GM06990 (cell line): ENCODE data around the gene NPAS3.

Source experiments
- DNase-seq: peaks from one replicate; pipeline ENCODE4 v3.0.0-alpha.2; 2011; ENCODE audit not compliant: insufficient read length; ENCODE audit errors: extremely low read depth
- H3K27me3 ChIP-seq: replicated peaks from 2 replicates; pipeline ENCODE4 v1.6.0; 2011; ENCODE audit warnings: low read length; ENCODE audit not compliant: control insufficient read depth, insufficient read depth
- H3K36me3 ChIP-seq: 2 replicates; pipeline ENCODE4 v1.5.1; 2011; ENCODE audit warnings: low read length; ENCODE audit not compliant: control insufficient read depth, insufficient read depth
- H3K4me3 ChIP-seq: replicated peaks from 2 replicates; pipeline ENCODE4 v1.5.1; 2011; ENCODE audit warnings: low read depth, mild to moderate bottlenecking, control low read depth, low read length
- TF ChIP-seq, protein P1 (sequence below): IDR thresholded peaks from 2 replicates; pipeline ENCODE4 v1.5.1; 2011; ENCODE audit warnings: low read length, control low read depth, mild to moderate bottlenecking, inconsistent platforms; ENCODE audit not compliant: insufficient read depth, poor library complexity, severe bottlenecking

NPAS3 gene

DNA sequence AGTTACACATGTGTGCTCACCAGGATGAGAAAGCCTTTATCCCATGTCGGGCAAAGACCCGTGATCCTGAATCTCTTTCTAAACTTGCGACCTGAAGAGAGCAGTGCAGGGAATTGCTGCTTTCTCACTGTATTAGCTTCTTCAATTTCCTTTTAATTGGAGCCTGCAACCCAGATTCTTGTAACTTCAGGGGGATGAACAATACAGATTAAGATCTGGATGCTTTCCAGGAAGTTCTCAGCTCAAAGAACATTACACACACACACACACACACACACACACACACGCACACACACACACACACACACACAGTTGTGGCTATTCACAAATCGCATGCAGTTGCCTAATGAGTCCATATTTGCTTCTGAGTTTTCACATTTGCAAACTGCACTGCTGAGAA, 268.3 kb downstream of the NPAS3 start:
- TF ChIP-seq, protein P1, sequence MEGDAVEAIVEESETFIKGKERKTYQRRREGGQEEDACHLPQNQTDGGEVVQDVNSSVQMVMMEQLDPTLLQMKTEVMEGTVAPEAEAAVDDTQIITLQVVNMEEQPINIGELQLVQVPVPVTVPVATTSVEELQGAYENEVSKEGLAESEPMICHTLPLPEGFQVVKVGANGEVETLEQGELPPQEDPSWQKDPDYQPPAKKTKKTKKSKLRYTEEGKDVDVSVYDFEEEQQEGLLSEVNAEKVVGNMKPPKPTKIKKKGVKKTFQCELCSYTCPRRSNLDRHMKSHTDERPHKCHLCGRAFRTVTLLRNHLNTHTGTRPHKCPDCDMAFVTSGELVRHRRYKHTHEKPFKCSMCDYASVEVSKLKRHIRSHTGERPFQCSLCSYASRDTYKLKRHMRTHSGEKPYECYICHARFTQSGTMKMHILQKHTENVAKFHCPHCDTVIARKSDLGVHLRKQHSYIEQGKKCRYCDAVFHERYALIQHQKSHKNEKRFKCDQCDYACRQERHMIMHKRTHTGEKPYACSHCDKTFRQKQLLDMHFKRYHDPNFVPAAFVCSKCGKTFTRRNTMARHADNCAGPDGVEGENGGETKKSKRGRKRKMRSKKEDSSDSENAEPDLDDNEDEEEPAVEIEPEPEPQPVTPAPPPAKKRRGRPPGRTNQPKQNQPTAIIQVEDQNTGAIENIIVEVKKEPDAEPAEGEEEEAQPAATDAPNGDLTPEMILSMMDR = no peak
- H3K27me3 ChIP-seq = no peaks in the 10 kb centered on the region

GRCh38 chr14:33207467-33208017, 268.9 kb downstream of the NPAS3 start:
- DNase-seq = no peak

More for the DNA sequence above, 268.3 kb downstream of the NPAS3 start:
- no peak for DNase-seq
- no peaks in the 10 kb centered on the region for H3K36me3 ChIP-seq
- H3K4me3 ChIP-seq = no peak overlapping the region

GRCh38 chr14:33210311-33210710, 271.6 kb downstream of the NPAS3 start:
- no peak for DNase-seq
- Histone ChIP-seq H3K36me3 (no peaks in the 10 kb centered on the region), H3K4me3 (no peak overlapping the region), H3K27me3 (no peaks in the 10 kb centered on the region)
- TF ChIP-seq, protein P1 = no peak

More at GRCh38 chr14:33207467-33208017, 268.9 kb downstream of the NPAS3 start:
- Histone ChIP-seq H3K36me3 (no peaks in the 10 kb centered on the region), H3K4me3 (no peak overlapping the region), H3K27me3 (no peaks in the 10 kb centered on the region)
- TF ChIP-seq, protein P1 = no peak

DNA sequence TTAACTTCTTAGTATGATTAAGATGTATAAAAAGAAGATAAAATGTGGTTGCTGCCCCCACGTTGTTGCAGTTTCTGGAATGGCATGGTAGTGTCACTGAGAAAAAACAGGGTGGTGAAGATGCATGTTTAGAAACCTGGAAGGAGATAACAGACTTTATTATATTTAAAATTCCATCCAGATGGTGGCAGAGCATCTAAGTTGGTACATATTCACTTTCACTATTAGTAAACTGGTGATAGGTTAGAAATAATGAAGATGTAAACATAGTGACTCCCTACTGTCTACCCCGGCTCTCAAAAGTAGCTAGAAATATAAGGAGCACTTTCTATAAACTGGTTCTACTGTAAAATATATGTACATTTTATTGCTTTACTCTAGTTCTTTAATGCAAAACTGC, 279.3 kb downstream of the NPAS3 start:
- TF ChIP-seq, protein P1 = no peak
- no peak for DNase-seq
- Histone ChIP-seq H3K27me3 (no peaks in the 10 kb centered on the region), H3K4me3 (no peak overlapping the region), H3K36me3 (no peaks in the 10 kb centered on the region)

DNA sequence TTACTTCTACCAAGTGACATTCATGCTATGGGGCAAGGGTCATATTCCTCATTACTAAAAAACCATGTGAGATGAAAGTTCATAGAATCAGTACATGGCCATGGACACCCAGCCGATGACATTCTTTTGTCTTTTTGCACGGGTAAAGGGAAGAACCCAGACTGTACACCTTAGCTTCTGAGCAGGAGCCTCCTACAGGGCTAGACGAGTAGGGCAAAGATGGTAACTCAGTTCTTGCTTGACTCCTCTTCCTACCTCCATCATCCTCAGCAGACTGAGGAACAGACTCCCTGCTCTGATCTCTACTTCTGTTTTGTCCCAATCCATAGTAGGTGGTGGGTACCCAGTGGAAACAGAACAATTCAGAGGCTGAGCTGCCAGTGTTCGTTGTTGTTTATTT, 281.3 kb downstream of the NPAS3 start:
- H3K36me3 ChIP-seq = no peaks in the 10 kb centered on the region
- no peak overlapping the region for H3K4me3 ChIP-seq
- H3K27me3 ChIP-seq = no peaks in the 10 kb centered on the region
- DNase-seq = no peak
- TF ChIP-seq, protein P1 = no peak
